ENCODE data around the gene CCDC187. TPM values are rescaled to one million over a fixed set of nuclear protein-coding genes. Genes with fewer than 3 reads are reported as not detected.

Gene CCDC187
- total RNA-seq, 1 experiment from 2014 or later, result 0.04 TPM

DNA sequence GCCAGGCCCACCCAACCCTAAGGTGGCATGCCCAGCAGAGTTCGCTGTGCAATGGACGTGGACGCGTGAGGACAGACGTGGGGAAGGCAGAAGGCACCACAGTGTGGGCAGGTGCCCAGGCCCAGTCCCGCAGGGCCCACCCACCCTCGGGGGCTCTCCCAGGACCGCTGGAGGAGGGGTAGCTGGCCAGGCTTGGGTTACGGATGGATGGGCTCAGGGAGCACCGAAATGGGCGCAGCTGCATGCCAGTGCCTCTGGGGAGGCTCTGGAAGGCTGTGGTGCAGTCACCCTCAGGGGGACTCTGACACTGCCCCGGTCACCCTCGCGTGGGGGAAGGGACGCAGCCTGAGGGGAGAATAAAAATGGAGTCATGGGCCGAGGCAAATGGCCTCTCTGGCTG is 13.8 kb upstream of the CCDC187 start (continued):
- TF ChIP-seq, protein P1, sequence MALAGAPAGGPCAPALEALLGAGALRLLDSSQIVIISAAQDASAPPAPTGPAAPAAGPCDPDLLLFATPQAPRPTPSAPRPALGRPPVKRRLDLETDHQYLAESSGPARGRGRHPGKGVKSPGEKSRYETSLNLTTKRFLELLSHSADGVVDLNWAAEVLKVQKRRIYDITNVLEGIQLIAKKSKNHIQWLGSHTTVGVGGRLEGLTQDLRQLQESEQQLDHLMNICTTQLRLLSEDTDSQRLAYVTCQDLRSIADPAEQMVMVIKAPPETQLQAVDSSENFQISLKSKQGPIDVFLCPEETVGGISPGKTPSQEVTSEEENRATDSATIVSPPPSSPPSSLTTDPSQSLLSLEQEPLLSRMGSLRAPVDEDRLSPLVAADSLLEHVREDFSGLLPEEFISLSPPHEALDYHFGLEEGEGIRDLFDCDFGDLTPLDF (CRISPR knock-in tag; IDR thresholded peaks at IDR 0.05), result no peak
- TF ChIP-seq, protein P2, sequence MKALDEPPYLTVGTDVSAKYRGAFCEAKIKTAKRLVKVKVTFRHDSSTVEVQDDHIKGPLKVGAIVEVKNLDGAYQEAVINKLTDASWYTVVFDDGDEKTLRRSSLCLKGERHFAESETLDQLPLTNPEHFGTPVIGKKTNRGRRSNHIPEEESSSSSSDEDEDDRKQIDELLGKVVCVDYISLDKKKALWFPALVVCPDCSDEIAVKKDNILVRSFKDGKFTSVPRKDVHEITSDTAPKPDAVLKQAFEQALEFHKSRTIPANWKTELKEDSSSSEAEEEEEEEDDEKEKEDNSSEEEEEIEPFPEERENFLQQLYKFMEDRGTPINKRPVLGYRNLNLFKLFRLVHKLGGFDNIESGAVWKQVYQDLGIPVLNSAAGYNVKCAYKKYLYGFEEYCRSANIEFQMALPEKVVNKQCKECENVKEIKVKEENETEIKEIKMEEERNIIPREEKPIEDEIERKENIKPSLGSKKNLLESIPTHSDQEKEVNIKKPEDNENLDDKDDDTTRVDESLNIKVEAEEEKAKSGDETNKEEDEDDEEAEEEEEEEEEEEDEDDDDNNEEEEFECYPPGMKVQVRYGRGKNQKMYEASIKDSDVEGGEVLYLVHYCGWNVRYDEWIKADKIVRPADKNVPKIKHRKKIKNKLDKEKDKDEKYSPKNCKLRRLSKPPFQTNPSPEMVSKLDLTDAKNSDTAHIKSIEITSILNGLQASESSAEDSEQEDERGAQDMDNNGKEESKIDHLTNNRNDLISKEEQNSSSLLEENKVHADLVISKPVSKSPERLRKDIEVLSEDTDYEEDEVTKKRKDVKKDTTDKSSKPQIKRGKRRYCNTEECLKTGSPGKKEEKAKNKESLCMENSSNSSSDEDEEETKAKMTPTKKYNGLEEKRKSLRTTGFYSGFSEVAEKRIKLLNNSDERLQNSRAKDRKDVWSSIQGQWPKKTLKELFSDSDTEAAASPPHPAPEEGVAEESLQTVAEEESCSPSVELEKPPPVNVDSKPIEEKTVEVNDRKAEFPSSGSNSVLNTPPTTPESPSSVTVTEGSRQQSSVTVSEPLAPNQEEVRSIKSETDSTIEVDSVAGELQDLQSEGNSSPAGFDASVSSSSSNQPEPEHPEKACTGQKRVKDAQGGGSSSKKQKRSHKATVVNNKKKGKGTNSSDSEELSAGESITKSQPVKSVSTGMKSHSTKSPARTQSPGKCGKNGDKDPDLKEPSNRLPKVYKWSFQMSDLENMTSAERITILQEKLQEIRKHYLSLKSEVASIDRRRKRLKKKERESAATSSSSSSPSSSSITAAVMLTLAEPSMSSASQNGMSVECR (CRISPR knock-in tag; IDR thresholded peaks at IDR 0.05; ENCODE audit: borderline replicate concordance), result no peak
- TF ChIP-seq OVOL2 (CRISPR knock-in tag; IDR thresholded peaks at IDR 0.05; ENCODE audit: borderline replicate concordance) (no peak), TEAD4 (CRISPR knock-in tag; IDR thresholded peaks at IDR 0.05) (no peak)

DNA sequence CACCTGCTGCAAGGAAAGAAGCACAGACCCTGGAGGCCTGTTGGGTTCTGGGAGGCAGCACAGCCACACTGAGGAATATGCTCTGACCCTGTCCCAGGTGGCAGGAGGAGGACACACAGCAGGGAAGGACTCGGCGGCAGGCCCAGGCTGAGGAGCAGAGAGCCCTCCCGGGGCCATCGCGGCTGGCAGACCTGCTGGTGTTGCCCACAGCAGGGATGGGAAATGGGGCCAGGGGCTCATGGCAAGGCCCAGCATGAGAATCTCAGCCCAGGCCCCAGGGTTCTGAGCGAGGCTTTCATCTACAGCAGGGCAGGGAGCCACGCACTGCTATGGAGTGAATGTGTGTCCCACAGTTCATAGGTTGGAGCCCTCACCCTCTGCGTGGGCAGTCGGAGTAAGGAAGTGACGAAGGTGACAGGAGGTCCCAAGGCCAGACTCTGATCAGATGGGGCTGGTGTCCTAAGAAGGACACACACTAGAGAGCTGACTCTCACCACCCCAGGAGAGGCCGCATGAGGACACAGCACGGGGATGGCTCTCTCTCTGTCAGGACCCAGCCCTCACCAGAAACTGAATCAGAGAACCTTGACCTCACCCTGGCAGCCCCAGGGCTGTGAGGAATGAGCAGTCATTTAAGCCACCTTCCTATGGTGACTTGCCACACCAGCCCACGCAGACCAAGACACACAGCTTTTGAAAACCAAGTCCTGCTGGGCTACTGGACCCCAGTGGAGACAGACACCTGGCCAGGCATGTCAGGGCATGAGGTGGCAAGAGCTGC is 13.2 kb upstream of the CCDC187 start:
- H3K4me3 Mint-ChIP-seq, result no peak overlapping the region
- H3K27me3 Mint-ChIP-seq (ENCODE audit: low read depth), result no peaks in the 10 kb centered on the region; the same call in 1 of the 2 replicates
- ChIA-PET POLR2A (interaction anchor here (0.6 kb wide), 1 partner anchor 92 kb away, joined by 3 read pairs; no protein-coding TSS in a partner anchor), CTCF (interaction anchor here (0.6 kb wide), 1 partner anchor 24 kb away, joined by 3 read pairs; no protein-coding TSS in a partner anchor)
- ATAC-seq, result no peak
- H3K36me3 Mint-ChIP-seq, result peaks cover 20% of the 10 kb centered on the region
- H3K27ac Mint-ChIP-seq, result no peak overlapping the region
- H3K9me3 Mint-ChIP-seq, result peaks cover 34% of the 10 kb centered on the region
- TF ChIP-seq, protein P3, sequence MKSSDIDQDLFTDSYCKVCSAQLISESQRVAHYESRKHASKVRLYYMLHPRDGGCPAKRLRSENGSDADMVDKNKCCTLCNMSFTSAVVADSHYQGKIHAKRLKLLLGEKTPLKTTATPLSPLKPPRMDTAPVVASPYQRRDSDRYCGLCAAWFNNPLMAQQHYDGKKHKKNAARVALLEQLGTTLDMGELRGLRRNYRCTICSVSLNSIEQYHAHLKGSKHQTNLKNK (CRISPR knock-in tag; IDR thresholded peaks at IDR 0.05), result no peak
- TF ChIP-seq FOXP1 (CRISPR knock-in tag; IDR thresholded peaks at IDR 0.05; ENCODE audit: borderline replicate concordance) (no peak), NR3C1 (CRISPR knock-in tag; conservative IDR thresholded peaks at IDR 0.05; ENCODE audit: low read depth) (no peak), ZNF263 (CRISPR knock-in tag; IDR thresholded peaks at IDR 0.05; ENCODE audit: low read depth) (no peak), RORB (CRISPR knock-in tag; IDR thresholded peaks at IDR 0.05) (no peak), CREB1 (CRISPR knock-in tag; IDR thresholded peaks at IDR 0.05) (no peak), SOX15 (CRISPR knock-in tag; IDR thresholded peaks at IDR 0.05) (no peak), ZNF671 (CRISPR knock-in tag; IDR thresholded peaks at IDR 0.05) (no peak), GTF2I (CRISPR knock-in tag; conservative IDR thresholded peaks at IDR 0.05) (no peak)
- TF ChIP-seq, protein P4, sequence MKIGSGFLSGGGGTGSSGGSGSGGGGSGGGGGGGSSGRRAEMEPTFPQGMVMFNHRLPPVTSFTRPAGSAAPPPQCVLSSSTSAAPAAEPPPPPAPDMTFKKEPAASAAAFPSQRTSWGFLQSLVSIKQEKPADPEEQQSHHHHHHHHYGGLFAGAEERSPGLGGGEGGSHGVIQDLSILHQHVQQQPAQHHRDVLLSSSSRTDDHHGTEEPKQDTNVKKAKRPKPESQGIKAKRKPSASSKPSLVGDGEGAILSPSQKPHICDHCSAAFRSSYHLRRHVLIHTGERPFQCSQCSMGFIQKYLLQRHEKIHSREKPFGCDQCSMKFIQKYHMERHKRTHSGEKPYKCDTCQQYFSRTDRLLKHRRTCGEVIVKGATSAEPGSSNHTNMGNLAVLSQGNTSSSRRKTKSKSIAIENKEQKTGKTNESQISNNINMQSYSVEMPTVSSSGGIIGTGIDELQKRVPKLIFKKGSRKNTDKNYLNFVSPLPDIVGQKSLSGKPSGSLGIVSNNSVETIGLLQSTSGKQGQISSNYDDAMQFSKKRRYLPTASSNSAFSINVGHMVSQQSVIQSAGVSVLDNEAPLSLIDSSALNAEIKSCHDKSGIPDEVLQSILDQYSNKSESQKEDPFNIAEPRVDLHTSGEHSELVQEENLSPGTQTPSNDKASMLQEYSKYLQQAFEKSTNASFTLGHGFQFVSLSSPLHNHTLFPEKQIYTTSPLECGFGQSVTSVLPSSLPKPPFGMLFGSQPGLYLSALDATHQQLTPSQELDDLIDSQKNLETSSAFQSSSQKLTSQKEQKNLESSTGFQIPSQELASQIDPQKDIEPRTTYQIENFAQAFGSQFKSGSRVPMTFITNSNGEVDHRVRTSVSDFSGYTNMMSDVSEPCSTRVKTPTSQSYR (CRISPR knock-in tag; IDR thresholded peaks at IDR 0.05), result no peak
- no peaks in the 10 kb centered on the region for H3K4me1 Mint-ChIP-seq
- no peak for DNase-seq (ENCODE audit: low spot score)

DNA sequence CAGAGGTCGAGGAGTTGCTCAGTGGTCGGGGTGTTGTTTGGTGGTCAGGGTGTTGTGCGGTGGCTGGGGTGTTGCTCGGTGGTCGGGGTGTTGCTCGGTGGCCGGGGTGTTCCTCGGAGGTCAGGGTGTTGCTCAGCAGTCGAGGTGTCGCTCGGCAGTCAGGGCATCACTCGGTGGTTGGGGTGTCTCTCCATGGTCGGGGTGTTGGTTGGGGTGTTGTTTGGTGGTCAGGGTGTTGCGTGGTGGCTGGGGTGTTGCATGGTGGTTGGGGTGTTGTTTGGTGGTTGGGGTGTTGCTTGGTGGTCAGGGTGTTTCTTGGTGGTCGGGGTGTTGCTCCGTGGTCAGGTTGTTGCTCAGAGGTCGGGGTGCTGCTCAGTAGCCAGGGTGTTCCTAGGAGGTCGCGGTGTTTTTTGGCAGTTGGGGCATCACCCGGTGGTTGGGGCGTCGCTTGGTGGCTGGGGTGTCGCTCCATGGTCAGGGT is 12.4 kb upstream of the CCDC187 start:
- Mint-ChIP-seq H3K4me3 (no peak overlapping the region), H3K9me3 (peaks cover 34% of the 10 kb centered on the region), H3K27ac (no peak overlapping the region), H3K27me3 (ENCODE audit: low read depth) (no peaks in the 10 kb centered on the region; the same call in 1 of the 2 replicates), H3K4me1 (no peaks in the 10 kb centered on the region), H3K36me3 (peaks cover 20% of the 10 kb centered on the region)
- POLR2A ChIA-PET, result no interaction called here
- CTCF ChIA-PET, result no interaction called here
- no peak for ATAC-seq
- no peak for DNase-seq (ENCODE audit: low spot score)
- no peak for TF ChIP-seq MXD4 (CRISPR knock-in tag; IDR thresholded peaks at IDR 0.05; ENCODE audit: borderline replicate concordance)
- no peak for TF ChIP-seq SMAD3 (CRISPR knock-in tag; IDR thresholded peaks at IDR 0.05; ENCODE audit: borderline replicate concordance)
- TF ChIP-seq, protein P5, sequence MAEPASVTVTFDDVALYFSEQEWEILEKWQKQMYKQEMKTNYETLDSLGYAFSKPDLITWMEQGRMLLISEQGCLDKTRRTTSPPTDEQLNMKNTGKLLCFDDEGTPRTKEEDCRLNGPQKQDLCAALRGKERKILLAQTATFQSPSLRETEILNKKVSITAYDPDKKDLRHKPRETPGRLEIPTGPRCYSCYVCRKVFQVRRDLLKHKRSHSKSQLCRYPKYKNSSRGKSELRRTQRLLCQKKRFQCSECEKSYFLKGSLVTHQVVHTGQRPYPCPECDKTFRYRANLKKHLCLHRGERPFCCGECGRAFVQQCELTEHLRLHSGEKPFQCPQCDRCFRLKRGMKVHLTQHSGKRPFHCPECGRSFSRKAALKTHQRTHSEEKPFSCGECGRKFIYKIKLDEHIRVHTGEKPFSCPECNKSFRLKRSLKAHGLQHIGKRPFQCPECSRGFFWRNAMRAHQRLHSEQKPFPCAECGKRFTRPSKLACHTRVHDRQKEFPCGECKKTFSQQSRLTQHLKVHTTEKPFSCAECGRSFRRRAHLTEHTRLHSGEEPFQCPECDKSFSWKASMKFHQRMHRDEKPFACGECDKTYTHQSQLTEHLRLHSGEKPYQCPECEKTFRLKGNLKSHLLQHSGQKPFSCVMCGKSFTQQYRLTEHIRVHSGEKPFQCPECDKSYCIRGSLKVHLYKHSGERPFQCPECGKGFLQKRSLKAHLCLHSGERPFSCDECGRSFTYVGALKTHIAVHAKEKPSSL (CRISPR knock-in tag; conservative IDR thresholded peaks at IDR 0.05), result no peak
- TF ChIP-seq, protein P3 (CRISPR knock-in tag; IDR thresholded peaks at IDR 0.05), result no peak
- TF ChIP-seq OVOL2 (CRISPR knock-in tag; IDR thresholded peaks at IDR 0.05; ENCODE audit: borderline replicate concordance), result no peak
- TF ChIP-seq, protein P6, sequence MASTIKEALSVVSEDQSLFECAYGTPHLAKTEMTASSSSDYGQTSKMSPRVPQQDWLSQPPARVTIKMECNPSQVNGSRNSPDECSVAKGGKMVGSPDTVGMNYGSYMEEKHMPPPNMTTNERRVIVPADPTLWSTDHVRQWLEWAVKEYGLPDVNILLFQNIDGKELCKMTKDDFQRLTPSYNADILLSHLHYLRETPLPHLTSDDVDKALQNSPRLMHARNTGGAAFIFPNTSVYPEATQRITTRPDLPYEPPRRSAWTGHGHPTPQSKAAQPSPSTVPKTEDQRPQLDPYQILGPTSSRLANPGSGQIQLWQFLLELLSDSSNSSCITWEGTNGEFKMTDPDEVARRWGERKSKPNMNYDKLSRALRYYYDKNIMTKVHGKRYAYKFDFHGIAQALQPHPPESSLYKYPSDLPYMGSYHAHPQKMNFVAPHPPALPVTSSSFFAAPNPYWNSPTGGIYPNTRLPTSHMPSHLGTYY (CRISPR knock-in tag; IDR thresholded peaks at IDR 0.05), result no peak
